Peyer's patch (tissue), 4 donors: ENCODE results near the gene MYOM3.

Experiments used
- CTCF ChIP-seq, 6 experiments: fragments of 450-650 bp in 4 of 6; fragments of 200-600 bp in 2 of 6; sonication (generic) in 1 of 6; IDR thresholded peaks; one replicate each; pipeline ENCODE4 v1.5.1; 2017 to 2019; ENCODE audit warnings: antibody characterized with exemption in 6 of 6, mild to moderate bottlenecking in 3 of 6, moderate library complexity in 1 of 6
- POLR2A ChIP-seq, 2 donors: fragments of 450-650 bp; IDR thresholded peaks; one replicate each; pipeline ENCODE4 v1.5.1; 2017; ENCODE audit warnings: antibody characterized with exemption in 2 of 2, mild to moderate bottlenecking in 2 of 2, moderate library complexity in 2 of 2

- TF ChIP-seq CTCF (IDR thresholded peaks at IDR 0.05): peak in 5 of 6 experiments; percentile 35 to 85 (median 78)
- no peak for TF ChIP-seq POLR2A (IDR thresholded peaks at IDR 0.05)
These were observed 84.0 kb downstream of the MYOM3 start for GRCh38 chr1:24027838-24028468.
